ENCODE measurements around the gene ATG2A. TPM values are rescaled to one million over a fixed set of nuclear protein-coding genes. Genes with fewer than 3 reads are reported as not detected.

ATG2A gene
- total and polyA plus RNA-seq, 9 of the 15 experiments (the other 6 are each of a cell fraction or from before 2014, with no cell fraction given) = 0.25 to 45.9 (median 5.2) TPM

- TF ChIP-seq ZHX1 (conservative IDR thresholded peaks at IDR 0.05; ENCODE audit: low read length) (no peak), RBM25 (IDR thresholded peaks at IDR 0.05; ENCODE audit: low read depth, low read length, severe bottlenecking) (no peak), MLX (CRISPR knock-in tag; conservative IDR thresholded peaks at IDR 0.05) (no peak), ZBTB26 (CRISPR knock-in tag; IDR thresholded peaks at IDR 0.05) (no peak), HBP1 (CRISPR knock-in tag; IDR thresholded peaks at IDR 0.05) (0 out of 2 replicates have a peak, but pooled peaks have one; percentile 61), MAZ (CRISPR knock-in tag; conservative IDR thresholded peaks at IDR 0.05 in 1 of 2, IDR thresholded peaks at IDR 0.05 in 1 of 2) (peak; percentile 74 to 79), MGA (IDR thresholded peaks at IDR 0.05) (no peak)
Measured at GRCh38 chr11:64894070-64894811, 22.8 kb downstream of the ATG2A start (continued).

All from K562 (cell line).